Ramos (cell line): ENCODE results near the gene MRGPRE.

Experiments
- in situ Hi-C: fragments of 300-500 bp; cut with MboI; formaldehyde crosslinking; loops from one replicate; pipeline ENCODE4 v1.14.3; 2022; ENCODE audit warnings: low sequenced_read_pairs; ENCODE audit not compliant: unreplicated experiment

Gene MRGPRE

GRCh38 chr11:3227568-3228444 is 4.4 kb downstream of the MRGPRE start:
- in situ Hi-C loops, result no loop called here

DNA sequence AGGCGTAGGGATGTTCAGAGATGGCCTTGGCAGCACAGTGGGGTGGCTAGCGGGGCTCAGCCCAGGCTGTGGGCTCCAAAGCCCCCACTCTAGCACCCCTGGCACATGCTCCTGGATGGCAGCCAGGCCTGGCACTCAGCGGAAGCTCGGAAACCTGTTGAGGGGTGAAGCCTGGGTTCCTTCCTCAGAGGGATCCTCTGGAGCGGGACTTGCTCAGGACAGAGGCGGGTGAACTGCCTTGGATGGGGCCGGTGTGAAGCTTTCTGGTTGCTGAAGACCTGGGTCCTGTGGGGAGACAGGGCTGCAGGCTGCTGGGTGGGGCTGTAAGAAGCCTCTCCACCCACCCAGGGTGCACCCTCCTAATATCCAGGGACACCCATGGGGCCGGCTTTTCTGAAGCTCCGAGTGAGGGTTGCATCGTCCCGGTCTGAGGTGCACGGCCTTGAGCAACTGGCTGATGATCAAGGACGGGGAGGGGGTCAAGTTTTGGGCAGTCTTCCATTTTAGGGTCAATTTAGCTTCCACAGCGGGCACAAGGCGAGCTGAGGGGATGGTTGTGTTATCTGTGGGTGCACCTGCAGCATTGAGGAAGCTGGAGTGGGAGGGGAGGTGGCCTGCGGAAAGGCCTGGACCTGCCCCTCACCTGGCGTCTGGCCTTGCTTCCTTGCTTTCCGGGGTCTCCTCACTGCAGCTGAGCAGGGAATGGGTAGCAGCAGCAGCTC is 5.2 kb downstream of the MRGPRE start:
- in situ Hi-C loops, result no loop called here

DNA sequence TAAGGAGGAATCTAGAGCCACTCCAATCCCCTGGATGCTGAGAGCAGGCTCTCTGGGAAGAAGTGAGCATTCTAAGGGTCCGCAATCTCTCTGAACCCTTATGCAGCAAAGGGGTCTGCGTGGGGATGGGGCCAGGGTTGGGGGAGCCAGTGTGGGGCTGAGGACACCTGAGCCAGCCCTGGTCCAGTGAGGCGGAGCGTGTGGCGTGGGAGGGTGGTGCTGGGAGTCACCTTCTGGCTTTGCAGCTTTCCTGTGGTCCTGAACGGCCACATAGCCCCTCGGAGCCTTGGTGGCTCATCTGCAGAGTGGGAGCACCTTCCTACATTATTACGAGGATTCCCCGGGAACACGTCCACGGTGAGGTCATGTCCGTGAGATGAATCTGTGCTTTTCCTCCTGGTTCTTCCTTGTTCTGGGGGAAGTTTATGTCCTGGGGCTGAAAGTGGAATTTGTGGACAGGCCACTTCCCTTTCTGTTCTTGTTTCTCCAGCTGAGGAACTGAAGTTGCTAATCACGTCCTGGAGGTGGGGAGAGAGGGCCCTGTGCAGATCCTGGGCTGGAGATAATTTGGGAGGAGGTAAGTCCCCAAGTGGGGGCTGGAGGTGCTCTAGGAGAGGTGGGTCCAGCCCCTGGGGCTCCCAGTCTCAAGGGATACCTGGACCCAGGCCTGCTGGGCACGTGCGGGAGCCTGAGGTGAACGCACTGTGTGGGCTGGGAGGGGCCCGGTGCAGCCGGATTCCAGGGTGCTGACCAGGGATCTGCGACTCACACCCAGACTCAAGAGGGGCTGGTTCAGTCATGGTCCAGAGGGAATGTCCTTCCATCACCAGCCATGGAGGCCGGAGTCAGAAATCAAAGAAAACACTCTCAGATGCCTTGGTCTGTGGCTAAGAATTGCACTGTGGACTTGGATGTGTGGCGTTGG is 6.1 kb downstream of the MRGPRE start:
- in situ Hi-C loops, result no loop called here

- in situ Hi-C loops, result no loop called here
Measured at GRCh38 chr11:3225159-3225758, 7.0 kb downstream of the MRGPRE start.

DNA sequence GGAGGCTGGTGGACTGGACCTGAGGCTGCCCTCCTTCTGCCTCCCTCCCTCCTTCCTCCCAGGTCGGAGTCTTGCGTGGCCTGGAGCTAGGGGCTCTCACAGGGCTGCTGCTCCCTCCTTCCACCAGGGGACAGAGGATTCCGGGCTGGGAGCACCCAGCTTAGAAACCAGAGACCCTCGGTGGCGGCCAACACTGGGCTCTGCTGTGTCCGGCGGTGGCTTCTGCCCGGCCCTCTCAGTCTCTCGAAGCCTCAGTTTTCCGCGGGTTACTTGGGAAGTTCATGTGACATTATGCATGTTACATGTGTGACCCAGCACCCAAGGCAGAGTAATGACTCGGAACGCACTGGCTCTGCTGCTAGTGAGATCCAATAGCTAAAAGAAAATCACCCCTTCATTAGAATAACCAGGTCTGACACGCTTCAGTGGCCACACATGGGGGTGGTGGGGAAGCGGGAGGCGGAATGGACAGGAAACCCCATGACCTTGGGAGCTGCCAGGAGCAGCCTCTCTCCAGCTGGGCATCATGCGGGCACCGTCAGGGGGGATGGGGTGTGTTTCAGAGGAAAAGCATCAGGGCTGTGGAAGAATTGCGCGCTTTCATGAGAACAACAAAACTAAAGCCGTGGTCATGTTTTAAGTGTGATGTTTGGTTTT is 7.7 kb downstream of the MRGPRE start:
- in situ Hi-C loops, result no loop called here

DNA sequence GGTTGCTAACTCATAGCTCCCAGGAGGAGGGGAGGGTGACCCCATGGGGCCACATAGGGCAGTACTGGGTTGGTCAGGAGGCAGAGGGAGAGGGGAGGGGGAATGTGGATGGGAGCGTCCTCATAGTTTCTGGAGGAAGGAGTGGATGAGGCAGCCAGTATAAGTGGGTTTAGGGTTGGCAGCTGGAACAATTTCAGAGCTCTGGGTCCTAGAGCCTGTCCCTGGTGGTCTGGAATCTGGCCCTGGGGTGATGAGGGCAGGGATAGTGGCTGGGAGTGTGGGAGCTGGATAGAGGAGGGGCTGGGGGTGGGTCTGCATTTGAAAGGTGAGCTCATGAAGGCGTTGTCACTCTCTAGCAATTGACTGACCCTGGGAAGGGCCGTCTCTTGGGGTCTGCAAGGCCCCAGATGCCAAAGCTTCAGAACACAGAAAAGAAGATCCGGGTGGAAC is 8.3 kb downstream of the MRGPRE start:
- in situ Hi-C loops, result no loop called here

DNA sequence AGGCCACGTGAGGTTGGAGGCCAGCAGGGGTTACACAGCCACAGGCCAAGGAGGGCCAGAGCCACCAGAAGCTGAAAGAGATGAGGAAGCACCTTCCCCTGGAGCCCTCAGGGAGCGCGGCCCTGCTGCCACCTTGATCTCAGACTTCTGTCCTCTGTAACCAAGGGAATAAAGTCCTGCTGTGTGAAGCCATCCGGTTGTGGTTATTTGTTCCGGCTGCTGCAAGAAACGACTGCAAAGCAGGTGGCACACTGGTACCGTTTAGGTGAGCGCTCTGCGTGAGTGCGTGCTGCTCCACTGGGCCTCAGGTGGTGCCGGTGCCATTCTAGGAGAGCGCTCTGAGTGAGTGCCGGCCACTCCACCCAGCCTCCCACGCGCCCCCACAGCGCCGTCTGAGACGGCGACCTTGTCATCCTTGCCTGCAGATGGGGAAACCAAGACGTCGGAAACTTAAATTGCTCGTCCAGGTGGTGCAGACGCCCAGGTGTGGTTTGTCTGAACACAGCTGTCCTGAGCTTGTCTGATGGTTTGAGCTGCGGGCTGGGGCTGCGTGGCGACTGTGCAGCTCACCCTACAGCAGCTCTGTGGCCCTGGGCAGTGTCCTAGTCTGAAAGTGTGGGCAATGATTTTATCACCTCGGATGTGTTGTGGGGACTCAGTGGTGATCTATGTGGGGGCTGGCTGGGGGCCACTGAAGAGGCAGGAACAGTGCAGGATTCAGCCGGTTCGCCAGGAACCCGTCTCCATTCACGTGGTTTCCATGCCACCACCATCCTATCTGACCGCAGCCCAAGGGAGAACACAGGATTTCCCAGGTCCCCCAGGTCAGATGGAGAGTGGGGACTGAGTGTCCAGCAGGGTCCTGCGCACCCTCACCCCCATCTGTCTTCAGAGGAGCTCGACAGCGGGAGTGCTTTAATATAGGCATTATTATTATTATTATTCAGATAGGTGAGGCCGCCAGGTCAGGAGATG is 9.0 kb downstream of the MRGPRE start:
- in situ Hi-C loops, result no loop called here

DNA sequence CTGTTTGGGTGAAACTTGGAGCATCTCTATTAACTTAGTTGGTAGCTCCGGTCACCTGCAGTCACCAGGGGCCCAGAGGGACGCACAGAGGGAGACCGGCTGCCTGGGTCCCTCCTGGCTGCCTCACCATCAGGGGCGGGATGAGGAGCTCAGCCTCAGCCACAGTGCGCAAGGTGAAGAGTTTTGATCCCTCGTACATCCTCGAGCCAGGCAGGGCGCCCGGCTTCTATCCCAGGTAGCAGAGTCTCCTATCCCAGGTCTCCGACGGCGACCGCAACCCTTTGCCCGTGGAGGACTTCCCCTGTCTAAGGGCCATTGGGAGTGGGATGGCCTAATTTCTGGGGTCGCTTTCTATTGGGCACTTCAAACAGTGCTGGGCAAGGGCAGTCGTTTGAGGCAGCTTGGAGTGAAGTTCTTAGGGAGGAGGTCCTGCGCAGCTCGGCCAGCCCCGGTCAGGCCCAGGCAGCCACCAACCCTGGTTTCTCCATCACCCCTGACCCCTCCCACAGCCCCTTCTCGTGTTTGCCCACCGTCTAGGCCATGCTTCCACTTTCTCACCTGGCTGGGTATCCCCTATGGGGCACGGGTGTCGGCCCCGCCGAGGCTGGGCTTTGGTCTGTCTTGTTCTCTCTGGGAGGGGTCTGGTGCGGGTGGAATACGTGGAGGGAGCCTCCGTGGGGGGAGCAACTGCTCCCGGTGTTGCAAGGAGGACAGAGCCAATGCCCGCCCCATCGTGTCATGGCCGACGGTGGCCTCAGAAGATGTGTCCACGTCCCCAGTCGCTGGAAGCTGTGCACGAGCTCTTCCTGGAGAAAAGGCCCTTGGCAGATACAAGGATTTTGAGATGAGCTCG is 10.0 kb downstream of the MRGPRE start:
- in situ Hi-C loops, result no loop called here

GRCh38 chr11:3221408-3222002 is 10.7 kb downstream of the MRGPRE start:
- in situ Hi-C loops, result no loop called here

DNA sequence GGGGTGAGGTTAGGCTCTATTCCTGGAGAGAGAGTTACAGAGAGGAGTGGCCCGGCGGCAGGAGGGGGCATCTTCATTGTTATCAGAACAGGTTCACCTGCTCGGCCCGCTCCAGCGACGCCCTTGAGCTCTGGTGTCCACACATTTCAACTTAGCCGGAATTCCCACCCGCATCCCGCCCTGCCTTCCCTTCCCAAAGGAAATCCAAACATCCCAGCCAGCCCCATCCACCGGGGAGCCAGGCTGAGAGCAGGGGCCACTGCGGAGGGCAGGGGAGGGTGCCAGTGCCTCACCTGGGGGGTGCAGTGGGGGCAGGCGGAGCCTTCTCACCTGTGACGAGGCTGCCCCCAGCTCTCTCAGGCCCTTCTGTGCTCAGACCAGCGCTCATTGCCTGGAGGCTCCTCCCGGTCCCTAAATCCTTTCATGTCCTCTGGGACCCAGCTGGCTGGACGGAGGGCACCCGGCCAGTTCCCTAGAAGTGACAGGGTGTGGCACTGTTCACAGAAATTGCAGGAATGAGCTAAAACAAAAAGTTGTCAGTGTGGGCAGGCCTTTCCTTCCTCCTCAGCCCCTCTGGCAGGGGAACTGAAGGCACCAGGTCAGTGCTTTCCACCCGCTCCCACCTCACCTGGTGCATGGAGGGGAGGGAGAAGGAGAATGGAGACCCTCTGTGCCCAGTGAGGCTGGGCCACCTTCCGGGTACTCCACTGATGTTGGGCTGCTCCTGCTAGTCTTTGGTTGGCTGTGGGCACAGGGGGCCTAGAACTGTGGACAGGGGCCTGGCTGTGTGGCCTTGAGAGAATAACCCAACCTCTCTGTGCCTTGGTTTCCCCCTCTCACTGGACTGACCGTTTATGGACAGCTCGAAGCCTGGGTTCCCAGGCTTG is 11.5 kb downstream of the MRGPRE start:
- in situ Hi-C loops, result no loop called here

- in situ Hi-C loops, result no loop called here
Measured at GRCh38 chr11:3220101-3220500, 12.1 kb downstream of the MRGPRE start.

GRCh38 chr11:3219281-3219892 is 12.8 kb downstream of the MRGPRE start:
- in situ Hi-C loops, result no loop called here

DNA sequence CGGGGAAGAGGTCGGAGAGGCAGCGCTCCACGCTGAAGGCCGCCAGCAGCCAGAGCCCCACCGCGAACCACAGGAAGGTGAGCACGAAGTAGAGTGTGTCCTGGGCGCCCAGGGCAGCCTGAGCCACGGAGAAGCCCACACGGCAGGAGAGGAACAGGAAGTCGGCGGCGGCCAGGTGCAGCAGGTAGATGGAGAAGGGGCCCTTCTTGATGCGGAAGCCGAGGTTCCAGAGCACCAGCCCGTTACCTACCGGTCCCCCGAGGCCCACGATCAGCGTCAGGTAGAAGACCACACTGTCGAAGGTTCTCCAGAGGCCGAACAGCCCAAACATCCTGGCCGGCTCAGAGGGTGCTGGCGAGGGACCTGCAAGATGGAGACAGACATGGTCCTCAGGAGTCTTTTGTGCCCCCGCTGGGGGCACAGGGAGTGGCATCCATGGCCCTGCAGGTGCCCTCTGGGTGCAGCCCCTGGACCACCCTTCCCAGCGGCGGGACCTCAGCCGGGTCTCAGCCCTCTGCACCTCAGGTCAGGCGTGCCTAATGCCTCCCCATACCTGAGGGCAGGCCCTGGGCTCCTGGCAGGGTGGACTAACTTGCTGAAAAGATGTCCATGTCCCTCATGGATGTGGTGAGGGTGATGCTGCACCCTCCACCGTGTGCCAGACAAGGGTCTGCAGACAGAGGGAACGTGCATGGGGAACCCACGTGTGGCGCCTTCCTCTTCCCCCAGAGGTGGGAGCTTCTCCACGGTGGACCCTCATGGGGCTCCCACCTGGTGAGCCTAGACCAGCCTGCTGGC is 13.5 kb downstream of the MRGPRE start, which contains the start of gene MRGPRG:
MRGPRG (minus strand) TSS at position 331 of the 798 bp plus-strand sequence; CDS start at position 331, 0 bp downstream.
- in situ Hi-C loops, result no loop called here

GRCh38 chr11:3217818-3218482 is 14.3 kb downstream of the MRGPRE start:
- in situ Hi-C loops, result no loop called here
